ENCODE results near the gene STARD5. TPM values are rescaled to one million over a fixed set of nuclear protein-coding genes. Genes with fewer than 3 reads are reported as not detected.

Gene STARD5
- total RNA-seq, 1 donor from 2014 or later, result 2.5 TPM

DNA sequence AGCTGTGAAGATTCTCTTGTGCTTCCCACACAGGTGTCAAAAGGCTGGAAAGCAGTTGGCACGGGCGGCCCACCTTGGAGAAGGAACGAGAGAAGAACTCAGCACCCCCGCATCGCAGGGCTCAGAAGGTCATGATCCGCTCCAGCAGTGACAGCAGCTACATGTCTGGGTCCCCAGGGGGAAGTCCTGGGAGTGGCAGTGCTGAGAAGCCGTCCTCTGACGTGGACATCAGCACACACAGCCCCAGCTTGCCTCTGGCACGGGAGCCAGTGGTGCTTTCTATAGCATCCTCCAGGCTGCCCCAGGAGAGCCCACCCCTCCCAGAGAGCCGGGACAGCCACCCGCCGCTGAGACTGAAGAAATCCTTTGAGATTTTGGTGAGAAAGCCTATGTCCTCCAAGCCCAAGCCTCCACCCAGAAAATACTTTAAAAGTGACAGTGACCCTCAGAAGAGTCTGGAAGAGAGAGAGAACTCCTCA, 31.4 kb downstream of the STARD5 start:
- H3K27me3 ChIP-seq (ENCODE audit: low read depth), result peaks cover 7% of the 10 kb centered on the region
- no peak for DNase-seq
- no peaks in the 10 kb centered on the region for H3K9me3 ChIP-seq (replicated peaks)
- no peak overlapping the region for H3K27ac ChIP-seq (replicated peaks)
- peaks cover 6% of the 10 kb centered on the region for H3K36me3 ChIP-seq
- intact Hi-C loops (cut with micrococcal nuclease), result no loop called here
- H3K4me3 ChIP-seq, result no peak overlapping the region
- TF ChIP-seq, protein P1, sequence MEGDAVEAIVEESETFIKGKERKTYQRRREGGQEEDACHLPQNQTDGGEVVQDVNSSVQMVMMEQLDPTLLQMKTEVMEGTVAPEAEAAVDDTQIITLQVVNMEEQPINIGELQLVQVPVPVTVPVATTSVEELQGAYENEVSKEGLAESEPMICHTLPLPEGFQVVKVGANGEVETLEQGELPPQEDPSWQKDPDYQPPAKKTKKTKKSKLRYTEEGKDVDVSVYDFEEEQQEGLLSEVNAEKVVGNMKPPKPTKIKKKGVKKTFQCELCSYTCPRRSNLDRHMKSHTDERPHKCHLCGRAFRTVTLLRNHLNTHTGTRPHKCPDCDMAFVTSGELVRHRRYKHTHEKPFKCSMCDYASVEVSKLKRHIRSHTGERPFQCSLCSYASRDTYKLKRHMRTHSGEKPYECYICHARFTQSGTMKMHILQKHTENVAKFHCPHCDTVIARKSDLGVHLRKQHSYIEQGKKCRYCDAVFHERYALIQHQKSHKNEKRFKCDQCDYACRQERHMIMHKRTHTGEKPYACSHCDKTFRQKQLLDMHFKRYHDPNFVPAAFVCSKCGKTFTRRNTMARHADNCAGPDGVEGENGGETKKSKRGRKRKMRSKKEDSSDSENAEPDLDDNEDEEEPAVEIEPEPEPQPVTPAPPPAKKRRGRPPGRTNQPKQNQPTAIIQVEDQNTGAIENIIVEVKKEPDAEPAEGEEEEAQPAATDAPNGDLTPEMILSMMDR (IDR thresholded peaks at IDR 0.05; ENCODE audit: borderline replicate concordance), result no peak
- peaks cover 40% of the 10 kb centered on the region for H3K4me1 ChIP-seq

DNA sequence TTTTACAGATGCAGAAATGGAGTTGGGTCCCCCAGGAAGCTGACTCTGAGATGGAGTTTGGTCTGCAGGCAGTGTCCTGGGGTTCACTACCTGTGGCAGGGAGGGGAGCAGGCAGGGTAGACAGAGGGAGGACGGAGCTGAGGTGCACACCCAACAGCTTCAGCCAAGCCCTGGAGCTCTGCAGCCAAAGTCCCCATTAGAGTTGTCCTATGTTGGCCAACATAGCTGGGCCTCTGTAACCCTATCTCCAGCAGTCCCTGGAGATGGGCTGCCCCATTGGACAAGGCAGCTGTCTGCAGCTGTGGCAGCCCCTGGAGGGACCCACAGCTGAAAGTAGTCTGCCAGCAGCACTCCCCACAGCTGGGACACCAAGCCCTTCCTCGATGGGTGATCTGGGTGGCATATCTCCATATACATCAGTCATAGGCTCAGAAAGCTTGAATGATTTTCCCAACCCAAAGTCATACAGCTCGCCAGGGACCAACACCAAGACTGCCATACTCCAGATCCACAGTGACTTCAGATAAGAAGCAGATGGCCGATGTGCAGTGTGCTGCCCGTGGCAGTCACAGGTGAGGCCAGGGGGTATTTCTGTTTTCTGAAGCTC, 31.9 kb downstream of the STARD5 start:
- H3K36me3 ChIP-seq, result peaks cover 6% of the 10 kb centered on the region
- intact Hi-C loops (cut with micrococcal nuclease), result no loop called here
- no peak for DNase-seq
- no peak overlapping the region for H3K4me3 ChIP-seq
- H3K27me3 ChIP-seq (ENCODE audit: low read depth), result peaks cover 7% of the 10 kb centered on the region
- no peaks in the 10 kb centered on the region for H3K9me3 ChIP-seq (replicated peaks)
- TF ChIP-seq, protein P1 (IDR thresholded peaks at IDR 0.05; ENCODE audit: borderline replicate concordance), result no peak
- H3K4me1 ChIP-seq, result peaks cover 35% of the 10 kb centered on the region
- H3K27ac ChIP-seq (replicated peaks), result no peak overlapping the region

DNA sequence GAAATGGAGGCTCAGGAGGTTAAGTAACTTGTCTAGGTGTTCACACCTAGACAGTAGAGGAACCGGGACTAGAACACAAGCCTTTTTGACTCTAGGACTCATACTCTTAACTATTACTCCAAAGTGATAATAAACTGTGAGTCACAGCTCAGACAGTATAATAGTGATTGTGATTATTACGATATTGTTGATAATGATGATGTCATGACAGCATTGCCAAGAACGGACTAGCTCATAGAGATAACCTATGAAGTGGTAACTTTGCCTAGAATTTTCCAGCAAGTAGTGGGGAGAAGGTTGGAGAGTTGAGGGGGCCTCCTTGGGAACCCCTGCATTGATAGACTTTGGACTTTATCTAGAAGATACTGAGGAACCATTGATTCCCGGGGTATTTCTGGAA, 34.0 kb downstream of the STARD5 start:
- Histone ChIP-seq H3K27ac (replicated peaks) (no peak overlapping the region), H3K27me3 (ENCODE audit: low read depth) (peaks cover 7% of the 10 kb centered on the region), H3K36me3 (peaks cover 6% of the 10 kb centered on the region), H3K9me3 (replicated peaks) (no peaks in the 10 kb centered on the region), H3K4me3 (no peak overlapping the region), H3K4me1 (peaks cover 14% of the 10 kb centered on the region)
- intact Hi-C loops (cut with micrococcal nuclease), result no loop called here
- DNase-seq, result no peak
- TF ChIP-seq, protein P1 (IDR thresholded peaks at IDR 0.05; ENCODE audit: borderline replicate concordance), result no peak

DNA sequence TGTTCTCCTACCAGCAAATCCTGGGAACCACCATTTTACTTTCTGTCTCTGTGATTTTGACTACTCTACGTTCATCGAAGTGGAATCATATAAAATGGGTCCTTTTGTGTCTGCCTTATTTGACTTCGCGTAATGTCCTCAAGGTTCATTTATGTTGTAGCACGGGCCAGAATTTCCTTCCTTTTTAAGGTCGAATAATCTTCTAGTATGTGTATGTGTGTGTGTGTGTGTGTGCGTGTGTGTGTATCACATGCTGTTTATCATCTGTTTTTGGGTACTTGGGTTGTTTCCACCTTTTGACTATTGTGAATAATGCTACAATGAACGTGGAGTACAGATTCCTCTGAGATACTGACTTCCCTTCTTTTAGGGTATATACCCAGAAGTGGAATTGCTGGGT, 35.3 kb downstream of the STARD5 start:
- Histone ChIP-seq H3K4me3 (no peak overlapping the region), H3K4me1 (peaks cover 8% of the 10 kb centered on the region), H3K27me3 (ENCODE audit: low read depth) (peaks cover 7% of the 10 kb centered on the region), H3K27ac (replicated peaks) (no peak overlapping the region), H3K36me3 (peaks cover 6% of the 10 kb centered on the region), H3K9me3 (replicated peaks) (no peaks in the 10 kb centered on the region)
- DNase-seq, result no peak
- TF ChIP-seq, protein P1 (IDR thresholded peaks at IDR 0.05; ENCODE audit: borderline replicate concordance), result no peak
- intact Hi-C loops (cut with micrococcal nuclease), result no loop called here

DNA sequence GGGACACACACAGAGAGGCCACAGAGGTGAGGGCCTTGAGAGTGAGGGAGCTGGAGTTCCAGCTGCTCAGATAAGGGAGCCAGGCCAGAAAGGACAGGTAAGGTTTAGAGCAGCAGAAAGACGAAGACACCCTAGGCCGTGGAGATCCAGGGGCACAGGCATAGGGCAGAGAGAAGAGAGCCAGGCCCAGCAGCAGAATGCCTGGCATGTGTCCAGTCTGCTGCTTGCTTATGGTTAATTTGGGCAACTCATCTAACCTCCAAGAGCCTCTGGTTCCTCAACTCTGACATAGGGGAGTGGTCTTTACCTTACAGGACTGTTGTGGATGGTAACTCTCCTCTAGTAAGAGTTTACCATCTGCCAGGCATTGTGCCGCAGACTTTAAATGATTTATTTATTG, 35.9 kb downstream of the STARD5 start:
- Histone ChIP-seq H3K27me3 (ENCODE audit: low read depth) (peaks cover 7% of the 10 kb centered on the region), H3K4me1 (peaks cover 7% of the 10 kb centered on the region), H3K36me3 (peaks cover 6% of the 10 kb centered on the region), H3K4me3 (no peak overlapping the region), H3K27ac (replicated peaks) (no peak overlapping the region), H3K9me3 (replicated peaks) (no peaks in the 10 kb centered on the region)
- intact Hi-C loops (cut with micrococcal nuclease), result no loop called here
- no peak for DNase-seq
- TF ChIP-seq, protein P1 (IDR thresholded peaks at IDR 0.05; ENCODE audit: borderline replicate concordance), result no peak
